Fibroblast of skin of scalp (primary cell): Measurements from ENCODE around the gene CTLA4. TPM values are rescaled to one million over a fixed set of nuclear protein-coding genes. Genes with fewer than 3 reads are reported as not detected.

Experiments
- DNase-seq: peaks from one replicate; pipeline ENCODE4 v3.0.0-alpha.2; 2013
- polyA plus RNA-seq, 2 experiments: library from polyadenylated mRNA; unstranded; fragments of 120-200 nt; gene quantifications; one replicate each; pipeline ENCODE4 v1.2.1, GENCODE V29; 2013; ENCODE audit not compliant: insufficient read length in 2 of 2

The CTLA4 gene
- polyA plus RNA-seq (2013, experiment 1 of 2; ENCODE audit: insufficient read length): not detected
- not detected for polyA plus RNA-seq (2013, experiment 2 of 2; ENCODE audit: insufficient read length)

DNA sequence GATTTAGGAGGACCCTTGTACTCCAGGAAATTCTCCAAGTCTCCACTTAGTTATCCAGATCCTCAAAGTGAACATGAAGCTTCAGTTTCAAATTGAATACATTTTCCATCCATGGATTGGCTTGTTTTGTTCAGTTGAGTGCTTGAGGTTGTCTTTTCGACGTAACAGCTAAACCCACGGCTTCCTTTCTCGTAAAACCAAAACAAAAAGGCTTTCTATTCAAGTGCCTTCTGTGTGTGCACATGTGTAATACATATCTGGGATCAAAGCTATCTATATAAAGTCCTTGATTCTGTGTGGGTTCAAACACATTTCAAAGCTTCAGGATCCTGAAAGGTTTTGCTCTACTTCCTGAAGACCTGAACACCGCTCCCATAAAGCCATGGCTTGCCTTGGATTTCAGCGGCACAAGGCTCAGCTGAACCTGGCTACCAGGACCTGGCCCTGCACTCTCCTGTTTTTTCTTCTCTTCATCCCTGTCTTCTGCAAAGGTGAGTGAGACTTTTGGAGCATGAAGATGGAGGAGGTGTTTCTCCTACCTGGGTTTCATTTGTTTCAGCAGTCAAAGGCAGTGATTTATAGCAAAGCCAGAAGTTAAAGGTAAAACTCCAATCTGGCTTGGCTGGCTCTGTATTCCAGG, at the start of gene CTLA4:
CTLA4 (plus strand) TSS at position 211 of the 640 bp plus-strand sequence; CDS start at position 383, 172 bp downstream.
- no peak for DNase-seq

DNA sequence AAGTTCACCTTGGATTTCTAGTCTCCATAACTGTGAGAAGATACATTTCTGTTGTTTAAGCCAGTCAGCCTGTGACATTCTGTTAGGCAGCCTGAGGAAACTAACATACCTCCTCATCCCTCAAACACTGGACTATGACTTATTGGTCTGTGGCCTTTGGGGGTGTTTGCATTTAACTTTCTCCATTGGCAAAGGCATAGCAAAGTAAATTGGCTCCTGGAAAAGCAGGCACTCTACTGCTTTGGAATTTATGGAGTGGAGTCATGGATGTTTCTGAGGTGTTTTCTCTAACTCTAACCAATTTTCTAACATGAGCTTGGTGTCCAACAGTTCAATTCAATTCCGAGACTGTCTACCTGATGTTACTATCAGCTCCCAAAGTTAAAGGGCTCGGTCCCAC, 48.9 kb upstream of the CTLA4 start:
- DNase-seq: no peak

DNA sequence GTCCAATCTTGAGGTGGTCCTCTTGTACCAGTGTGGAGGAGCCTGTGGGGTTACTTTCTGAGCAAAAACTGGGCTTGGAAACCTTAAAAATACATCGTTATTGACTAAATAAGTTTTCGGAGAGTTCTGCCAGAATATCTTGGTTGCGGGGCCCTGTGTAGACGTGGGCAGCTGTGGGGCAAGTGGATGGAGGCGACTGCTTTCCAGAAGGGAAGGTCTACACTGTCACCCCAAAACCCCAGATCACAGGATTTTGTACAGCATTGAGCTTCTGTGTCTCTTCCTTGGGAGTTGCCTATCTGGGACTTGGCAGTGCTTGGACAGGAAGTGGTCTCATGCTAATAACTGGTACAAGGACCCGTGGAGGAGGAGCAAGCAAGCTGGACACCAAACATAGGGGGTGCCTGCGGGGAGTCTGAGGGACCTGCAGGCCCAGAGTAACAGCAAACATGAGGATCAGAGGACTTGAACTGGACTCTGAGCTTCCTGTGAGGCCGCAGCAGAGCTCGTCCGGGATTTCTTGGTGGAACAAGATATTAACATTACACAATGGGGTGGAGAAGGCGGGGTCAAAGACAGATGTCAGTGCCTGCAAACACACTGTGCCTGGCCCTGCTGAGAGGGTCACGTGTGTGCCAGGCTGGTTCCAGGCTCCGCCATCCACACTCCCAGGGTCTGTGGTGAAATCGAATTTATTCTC, 48.0 kb upstream of the CTLA4 start:
- no peak for DNase-seq

DNA sequence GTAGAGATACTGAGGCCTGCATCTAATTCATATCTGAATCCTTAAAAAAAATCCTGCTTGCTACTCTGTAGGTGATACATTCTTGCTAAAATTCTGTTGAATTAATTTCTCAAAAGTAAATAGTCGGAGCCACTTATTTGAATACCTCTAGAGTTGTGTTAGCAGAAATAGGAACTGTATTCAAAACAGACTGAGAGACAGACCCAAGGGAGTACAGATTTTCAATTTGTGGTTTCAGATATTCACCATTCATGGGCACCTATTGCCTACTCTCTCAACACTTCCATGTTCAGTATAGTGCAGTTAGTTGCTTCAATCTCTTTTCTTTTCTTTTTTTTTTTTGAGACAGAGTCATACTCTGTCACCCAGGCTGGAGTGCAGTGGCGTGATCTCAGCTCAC, 46.6 kb upstream of the CTLA4 start:
- no peak for DNase-seq

DNA sequence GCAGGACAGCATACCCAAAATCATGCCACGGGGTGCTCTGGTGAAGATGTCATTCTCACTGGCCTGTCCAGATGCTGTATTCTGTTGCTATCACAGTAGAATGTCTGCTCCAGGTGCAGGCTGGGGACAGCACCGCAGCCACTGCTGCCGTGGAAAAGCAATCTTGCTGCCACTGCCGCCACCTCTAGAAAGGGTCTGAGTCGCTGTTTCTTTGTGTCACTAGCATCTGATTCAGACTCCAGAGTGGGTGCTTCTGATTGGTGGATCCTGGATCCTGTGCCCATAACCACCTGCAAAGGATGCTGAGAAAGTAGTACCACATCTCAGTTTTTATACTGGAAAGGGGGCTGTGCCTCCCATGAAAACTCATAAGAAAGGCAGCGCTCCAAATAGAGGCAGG, 45.3 kb upstream of the CTLA4 start:
- DNase-seq: no peak

DNA sequence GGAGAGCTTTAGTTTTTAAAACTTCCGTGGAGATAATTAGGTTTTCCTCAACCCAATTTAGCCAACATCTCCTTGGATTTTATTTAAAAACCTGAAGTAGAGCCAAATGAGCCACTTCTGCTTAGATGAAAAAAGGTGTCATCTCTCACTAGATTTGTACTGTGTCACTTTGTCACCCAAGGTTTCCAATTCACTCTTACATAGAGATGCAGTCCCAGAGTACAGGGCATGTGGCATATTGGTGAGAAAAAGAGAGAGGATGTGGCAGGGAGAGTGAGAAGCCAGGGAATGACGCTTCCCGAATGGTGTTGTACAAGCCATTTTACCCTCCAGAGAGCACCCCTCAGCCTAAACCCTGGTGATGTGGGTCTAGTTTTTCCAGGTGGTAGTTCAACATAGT, 44.4 kb upstream of the CTLA4 start:
- no peak for DNase-seq

DNA sequence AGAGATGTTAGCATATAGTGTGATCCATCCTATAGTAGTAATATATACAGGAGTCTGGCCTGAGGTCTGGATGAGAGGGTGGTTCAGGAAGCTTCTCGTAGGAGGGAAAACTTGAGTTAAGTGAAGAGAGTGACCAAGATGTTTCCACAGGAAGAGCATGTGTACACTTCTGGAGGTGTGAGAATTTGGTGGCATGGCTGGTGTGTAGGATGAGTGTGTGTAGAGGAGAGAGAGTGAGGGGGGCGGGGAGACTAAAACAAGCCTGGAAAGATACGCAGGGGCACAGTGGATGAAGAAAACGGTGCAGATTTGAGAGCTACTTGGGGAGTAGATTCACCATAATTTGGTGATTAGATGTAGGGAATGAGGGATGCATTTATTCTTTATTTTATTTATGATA, 43.5 kb upstream of the CTLA4 start:
- no peak for DNase-seq

DNA sequence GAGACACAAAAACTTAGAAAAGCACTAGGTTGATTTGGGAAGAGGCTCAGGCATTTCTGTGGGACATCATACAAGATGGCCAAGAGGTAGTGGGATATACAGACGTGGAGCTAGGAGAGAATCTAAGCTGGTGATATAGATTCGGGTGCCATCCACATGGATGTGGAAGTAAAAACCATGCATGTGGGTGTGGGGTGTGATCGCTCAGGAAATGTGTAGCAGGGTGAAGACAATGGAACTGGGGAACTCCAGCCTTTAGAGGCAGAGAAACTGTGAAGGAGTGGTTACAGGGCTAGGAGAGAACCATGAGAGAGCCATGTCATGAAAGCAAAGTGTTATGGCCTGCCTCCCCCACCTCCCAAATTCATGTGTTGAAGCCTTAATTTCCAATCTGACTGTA, 43.0 kb upstream of the CTLA4 start:
- no peak for DNase-seq

DNA sequence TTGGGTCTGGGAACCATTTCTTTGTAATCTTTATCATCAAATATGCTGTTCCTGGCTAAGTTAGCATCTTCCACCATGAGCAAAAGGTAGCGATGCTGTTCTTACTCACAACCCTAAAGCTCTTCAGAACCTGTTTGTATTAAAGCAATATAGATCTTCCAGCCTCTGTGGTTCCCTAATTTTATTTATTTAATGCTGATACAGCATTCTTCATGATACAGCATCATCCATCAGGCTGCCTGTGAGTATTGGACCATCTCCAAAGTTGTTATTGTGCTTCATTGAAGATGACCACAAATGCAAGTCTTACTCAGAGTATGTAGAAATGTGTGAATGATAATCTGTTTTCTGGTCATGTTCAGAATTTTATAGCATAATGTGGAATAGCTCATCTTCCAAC, 40.9 kb upstream of the CTLA4 start:
- DNase-seq: no peak

DNA sequence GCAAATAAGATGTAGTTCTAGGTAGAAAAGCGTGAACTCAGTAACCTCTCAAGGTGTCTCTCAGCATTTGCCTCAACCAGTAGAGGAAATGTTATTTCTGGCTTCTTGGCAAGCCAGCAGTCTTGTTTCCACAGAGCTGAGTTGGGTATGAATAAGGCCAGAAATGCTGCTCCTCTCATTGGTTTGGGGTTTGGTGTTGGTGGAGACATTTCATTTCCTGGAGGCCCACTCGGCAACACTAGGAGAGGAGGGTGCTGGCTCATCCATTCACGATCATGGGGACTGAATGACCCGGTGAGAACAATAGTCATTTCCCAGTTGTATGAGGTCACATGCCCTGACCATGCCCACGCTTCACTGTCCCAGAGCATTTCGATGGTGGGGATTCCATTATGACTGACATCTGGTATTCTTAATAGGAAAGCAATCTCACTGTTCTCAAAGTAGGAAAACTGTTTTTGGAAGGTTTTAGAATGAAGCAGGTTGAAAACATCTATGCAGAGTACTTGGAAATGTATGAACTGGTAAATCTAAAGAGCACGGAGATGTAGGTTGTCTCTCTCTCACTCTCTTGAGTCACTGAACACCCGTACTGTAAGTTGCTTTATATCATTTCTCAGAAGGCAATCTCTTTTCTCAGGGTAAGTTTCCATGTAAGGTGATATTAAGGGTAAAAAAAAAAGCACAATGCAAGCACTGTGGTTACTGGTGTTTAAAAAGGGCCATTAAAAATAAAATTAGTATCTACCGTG, 37.1 kb upstream of the CTLA4 start:
- no peak for DNase-seq

DNA sequence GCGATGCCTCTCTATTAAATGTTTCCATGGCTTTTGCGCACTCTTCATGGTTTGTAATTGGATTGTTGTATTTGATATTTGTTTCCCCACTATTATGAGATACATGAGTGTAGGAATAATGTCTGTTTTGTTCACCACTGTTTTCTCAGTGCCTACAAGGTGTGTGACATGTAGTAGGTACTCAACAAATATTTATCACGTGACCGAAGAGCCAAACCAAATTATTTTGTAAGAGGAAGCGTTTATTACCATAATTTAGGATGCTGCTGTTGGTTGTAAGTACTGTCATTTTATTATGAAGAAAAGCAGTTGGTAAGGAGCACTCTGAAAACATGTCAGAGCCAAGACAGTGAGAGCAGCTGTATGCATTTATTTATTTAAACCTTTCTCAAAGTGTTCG, 32.2 kb upstream of the CTLA4 start:
- no peak for DNase-seq

DNA sequence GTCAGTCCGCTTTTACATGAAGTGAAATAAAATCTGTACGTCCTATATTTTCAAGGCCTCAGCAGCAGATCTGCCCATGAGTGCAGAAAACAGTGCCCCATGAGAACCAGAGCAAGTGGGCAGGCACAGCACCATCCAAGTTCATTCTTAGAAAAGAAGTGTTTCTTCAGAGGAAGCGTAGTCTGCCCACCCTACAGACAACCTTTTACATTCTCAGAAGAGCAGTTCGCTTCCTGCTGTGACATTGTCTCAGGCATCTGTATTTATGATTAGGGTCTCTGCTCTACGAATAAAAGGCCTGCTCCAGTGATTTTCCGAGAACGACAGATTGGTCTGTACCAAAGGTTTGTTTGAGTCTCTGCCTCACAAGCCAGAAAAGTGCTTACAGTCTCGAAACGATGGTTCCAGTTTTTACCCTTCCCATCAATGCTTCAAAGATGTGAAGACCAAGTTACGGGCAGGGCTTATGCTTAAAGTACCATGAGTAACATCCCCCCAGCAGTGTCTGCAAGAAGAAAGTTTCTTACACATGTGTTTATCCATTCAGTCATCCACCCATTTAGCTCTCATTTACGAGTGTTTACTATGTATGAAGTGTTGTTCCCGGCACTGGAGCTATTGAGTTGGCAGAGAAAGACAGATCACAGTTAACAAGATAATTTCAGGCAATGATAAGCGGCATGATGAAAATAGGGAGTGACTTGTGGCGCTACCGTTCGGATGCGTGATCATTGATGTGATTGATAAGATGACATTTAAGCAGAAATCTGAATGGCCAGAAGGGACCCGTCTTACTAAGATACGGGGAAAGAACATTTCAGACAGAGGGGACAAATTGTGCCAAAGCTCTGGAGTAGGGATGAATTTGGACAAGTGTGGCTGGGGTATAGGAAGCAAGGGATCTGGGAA, 31.4 kb upstream of the CTLA4 start:
- DNase-seq: no peak

DNA sequence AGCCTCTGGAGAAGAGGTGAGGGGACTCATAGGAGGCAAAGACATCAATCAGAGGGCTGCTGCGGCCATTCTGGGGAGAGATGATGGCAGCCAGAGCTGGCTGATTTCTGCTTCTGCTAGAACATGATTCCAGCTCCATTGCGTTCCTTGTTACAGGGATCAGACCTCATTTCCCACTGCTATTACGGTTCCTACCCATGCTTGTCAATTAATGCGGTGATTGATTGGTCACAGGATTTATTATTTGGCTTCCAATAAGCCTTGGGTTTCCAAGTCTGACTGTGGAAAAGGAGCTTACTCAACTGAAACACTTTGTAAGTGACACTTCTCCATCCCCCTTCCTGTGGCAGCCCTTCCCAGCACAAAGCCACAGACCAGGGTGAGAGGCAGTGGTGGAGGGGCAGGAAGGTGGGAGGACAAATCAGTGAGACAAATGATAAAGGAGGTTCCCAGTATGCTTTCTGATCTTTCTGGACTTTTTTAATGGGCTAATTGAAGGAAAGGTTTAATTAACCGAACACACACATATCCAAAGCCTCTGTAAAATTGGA, 26.8 kb upstream of the CTLA4 start:
- DNase-seq: no peak

DNA sequence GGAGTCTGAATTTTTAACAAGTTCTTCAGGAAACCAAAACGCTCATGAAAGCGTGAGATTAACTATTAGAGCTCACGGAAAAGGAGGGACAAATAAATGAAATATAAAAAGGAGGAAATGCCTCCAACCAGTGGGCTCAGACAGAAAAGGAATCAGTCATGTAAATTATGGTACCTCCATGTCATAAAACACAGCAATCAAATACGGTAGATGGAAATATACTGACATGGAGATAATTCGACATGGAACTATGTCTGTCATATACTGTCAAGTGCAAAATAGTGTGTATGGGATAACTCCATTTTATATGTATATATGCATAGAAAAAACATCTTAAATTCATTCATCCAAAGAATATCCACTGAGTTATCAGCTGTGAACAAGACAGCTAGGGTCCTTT, 25.9 kb upstream of the CTLA4 start:
- DNase-seq: no peak

DNA sequence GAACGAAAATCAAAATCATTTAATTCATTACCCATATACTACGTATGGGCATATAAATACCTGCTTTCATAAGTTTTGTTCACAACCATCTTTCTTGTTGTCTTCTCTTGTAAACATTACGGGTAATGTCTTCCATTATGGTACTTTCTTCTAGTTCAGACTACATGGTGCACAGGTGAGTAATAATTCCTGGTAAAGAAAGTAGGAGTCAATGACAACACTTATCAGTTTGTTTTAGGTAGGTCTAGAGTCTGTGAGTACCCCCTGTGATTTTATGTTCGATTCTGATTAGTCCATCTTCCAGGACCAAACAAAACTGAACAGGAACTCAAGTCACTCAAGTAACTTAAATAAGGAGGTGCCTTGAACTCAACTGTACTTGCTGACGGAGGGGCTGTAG, 25.2 kb upstream of the CTLA4 start:
- no peak for DNase-seq

DNA sequence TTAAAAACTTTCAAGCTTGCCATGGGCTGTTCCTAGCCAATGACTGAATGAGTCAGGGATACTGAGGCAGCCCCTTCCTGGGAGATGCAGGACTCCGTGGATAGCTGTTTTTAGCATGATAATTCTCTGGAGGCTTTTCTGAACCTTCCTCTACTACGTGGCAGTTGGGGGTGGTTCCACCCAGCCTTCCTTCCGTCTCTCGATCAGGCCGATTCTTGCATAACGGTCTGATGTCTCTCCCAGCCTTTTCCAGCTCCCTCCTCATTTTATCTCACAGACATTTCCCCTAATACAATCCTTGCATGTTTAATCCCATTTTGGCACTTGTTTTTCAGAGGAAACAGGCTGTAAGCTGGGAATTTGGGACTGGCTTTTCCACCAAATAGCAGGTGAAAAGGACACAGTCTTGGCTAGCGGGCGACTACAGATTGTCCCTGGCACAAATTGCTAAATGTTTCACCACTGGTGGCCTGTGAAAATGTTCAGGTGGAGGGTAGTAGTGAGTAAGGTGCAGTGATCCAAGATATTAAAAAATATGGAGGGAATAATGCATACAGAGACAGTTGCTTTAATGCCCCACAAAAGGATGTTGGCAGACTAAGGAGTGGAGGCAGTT, 21.0 kb upstream of the CTLA4 start:
- no peak for DNase-seq

DNA sequence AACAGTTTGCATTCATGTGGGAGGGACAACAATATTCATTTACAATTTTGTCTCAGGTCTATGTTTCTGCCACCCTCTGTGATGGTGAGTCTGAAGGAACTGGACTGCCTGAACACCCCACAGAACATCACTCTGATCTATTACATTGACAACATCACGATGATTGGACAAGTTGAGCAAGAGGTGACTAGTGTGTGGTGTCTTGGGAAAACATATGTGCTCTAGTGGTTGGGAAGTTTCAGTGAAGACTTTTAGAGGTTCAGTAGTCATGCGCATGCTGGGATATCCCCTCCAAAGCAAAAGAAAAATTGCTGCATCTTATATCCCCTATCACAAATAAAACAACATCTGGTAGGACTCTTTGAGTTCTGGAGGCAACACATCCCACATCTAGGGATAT, 18.6 kb upstream of the CTLA4 start:
- no peak for DNase-seq

DNA sequence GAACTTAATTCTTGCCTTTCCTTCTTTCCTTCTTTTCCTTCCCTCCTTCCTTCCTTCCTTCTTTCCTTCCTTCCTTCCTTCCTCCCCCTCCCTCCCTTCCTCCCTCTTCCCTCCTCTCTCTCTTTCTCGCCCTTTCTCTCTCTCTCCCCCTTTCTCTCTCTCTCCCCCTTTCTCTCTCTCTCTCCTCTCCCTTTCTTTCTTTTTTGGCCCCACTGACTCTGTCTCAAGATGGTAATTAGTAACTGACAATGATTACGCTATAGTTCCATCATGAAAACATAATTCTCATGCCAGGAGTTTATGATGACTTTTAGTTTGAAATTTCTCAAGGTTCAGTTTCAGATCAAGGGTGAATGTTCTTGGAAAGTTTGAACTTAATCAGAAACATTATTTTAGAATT, 14.8 kb upstream of the CTLA4 start:
- no peak for DNase-seq

DNA sequence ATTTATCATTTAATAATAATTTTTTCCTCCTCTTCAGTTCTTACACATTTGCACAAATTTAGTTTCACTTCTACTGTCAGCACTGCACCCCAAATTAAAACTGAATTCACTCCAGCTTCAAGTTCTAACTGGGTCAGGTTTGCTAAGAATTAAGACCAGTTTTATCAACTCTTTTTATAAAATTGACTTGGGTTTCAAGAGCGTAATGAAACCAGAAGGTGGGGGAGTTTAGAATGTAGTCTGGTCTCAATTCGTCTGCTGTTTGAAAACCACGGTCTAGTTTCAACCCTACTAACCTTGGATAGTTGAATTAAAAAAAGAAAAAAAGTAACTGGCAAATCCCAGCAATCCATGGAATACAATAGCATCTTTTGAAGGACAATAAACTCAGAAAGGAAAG, 14.3 kb upstream of the CTLA4 start:
- no peak for DNase-seq

DNA sequence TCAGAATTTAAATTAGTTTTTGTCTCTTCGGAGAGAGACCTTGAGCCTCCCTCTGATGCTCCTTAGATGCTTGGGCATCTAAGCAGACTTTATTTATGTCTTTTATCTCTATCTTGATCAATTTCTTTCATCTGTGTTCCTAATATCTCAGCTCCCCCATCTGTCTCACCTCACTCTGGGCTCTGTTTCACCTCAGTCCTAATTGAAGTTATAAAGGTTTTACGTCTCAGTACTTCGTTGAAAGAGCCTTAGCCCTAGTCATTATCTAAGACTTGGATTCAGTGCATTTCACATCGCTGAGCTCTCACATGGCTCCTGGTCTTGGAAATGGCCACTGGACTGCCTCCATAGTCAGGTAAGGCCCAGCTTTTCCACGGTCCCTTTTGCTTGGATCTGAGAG, 13.8 kb upstream of the CTLA4 start:
- no peak for DNase-seq

DNA sequence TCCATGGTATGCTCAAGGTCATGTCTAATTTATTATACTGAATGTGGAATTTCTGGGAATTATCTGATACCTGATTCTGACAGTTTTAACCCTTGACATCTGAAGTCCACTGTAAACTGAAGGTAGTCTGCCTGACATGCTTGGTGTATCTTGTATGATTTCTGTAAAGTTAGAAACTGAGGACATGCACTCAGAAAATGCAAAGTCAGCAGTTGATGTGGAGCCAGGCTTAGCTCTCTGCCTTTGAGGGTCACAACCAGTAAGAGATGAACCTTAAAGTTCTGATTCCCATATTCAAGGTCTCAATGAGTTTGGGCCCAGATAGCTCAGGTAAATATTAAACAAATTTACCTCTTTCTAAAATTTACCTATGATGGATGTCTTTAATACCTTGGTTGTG, 12.3 kb upstream of the CTLA4 start:
- DNase-seq: no peak

DNA sequence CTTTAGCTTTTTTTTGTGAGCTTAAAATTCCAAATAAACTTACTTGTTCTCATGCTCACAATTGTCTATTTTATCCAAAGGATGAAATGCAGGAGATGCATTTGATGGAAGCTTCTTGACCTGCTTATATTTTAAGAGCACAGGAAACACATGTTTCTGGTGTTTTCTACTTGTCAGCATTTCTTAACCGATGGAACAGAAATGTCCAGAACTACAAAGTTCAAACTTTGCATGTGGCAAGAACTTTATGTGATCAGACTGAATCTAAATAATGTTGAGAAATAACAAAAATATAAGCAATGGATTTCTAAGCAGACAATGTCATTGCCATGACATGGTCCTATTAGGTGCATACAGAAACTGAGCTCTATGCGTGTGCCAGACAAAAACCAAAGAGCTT, 9.9 kb upstream of the CTLA4 start:
- DNase-seq: no peak
